Smooth muscle cell (in vitro differentiated cells): Measurements from ENCODE around the gene ASCC3. TPM values are rescaled to one million over a fixed set of nuclear protein-coding genes. Genes with fewer than 3 reads are reported as not detected.

Experiments
- DNase-seq: peaks from one replicate; lab custom pipeline; 2025; ENCODE audit not compliant: unreplicated experiment; lab: John Stamatoyannopoulos, UW
- H2AFZ ChIP-seq: fragments of 200-600 bp; sonication (generic); 2 replicates; pipeline ENCODE4 v1.6.0; 2016; ENCODE audit warnings: antibody characterized with exemption, low read depth, mild to moderate bottlenecking
- H3F3A ChIP-seq: fragments of 200-600 bp; sonication (generic); 2 replicates; pipeline ENCODE4 v1.6.0; 2017; ENCODE audit warnings: antibody characterized with exemption, low read depth
- H3K27ac ChIP-seq: fragments of 200-600 bp; sonication (generic); 2 replicates; pipeline ENCODE4 v1.5.1; 2016; ENCODE audit warnings: low read depth, mild to moderate bottlenecking
- H3K27me3 ChIP-seq: fragments of 200-600 bp; sonication (generic); 2 replicates; pipeline ENCODE4 v1.6.1; 2016; ENCODE audit warnings: low read depth, mild to moderate bottlenecking
- H3K36me3 ChIP-seq: fragments of 200-600 bp; sonication (generic); 2 replicates; pipeline ENCODE4 v1.5.1; 2016; ENCODE audit warnings: low read depth
- H3K4me1 ChIP-seq: fragments of 200-600 bp; sonication (generic); 2 replicates; pipeline ENCODE4 v1.5.1; 2016; ENCODE audit warnings: low read depth
- H3K4me2 ChIP-seq: fragments of 200-600 bp; sonication (generic); 2 replicates; pipeline ENCODE4 v1.6.0; 2016; ENCODE audit warnings: mild to moderate bottlenecking
- H3K4me3 ChIP-seq: fragments of 200-600 bp; sonication (generic); 2 replicates; pipeline ENCODE4 v1.5.1; 2016; ENCODE audit warnings: mild to moderate bottlenecking
- H3K79me2 ChIP-seq: fragments of 200-600 bp; sonication (generic); 2 replicates; pipeline ENCODE4 v1.6.0; 2016; ENCODE audit warnings: low read depth, mild to moderate bottlenecking
- H3K9ac ChIP-seq: fragments of 200-600 bp; sonication (generic); 2 replicates; pipeline ENCODE4 v1.6.0; 2016; ENCODE audit warnings: low read depth
- H3K9me3 ChIP-seq: fragments of 200-600 bp; sonication (generic); replicated peaks from 2 replicates; pipeline ENCODE4 v1.5.1; 2016; ENCODE audit warnings: low read depth
- H4K20me1 ChIP-seq: fragments of 200-600 bp; sonication (generic); 2 replicates; pipeline ENCODE4 v1.6.0; 2016; ENCODE audit warnings: low read depth
- CTCF ChIP-seq: fragments of 200-600 bp; sonication (generic); IDR thresholded peaks from 2 replicates; pipeline ENCODE4 v1.5.1; 2017; ENCODE audit warnings: borderline replicate concordance, mild to moderate bottlenecking, antibody characterized with exemption; ENCODE audit not compliant: insufficient read depth, poor library complexity, severe bottlenecking
- WGBS: methylation state at CpG from one replicate; pipeline ENCODE4 v1.1.7; 2016; ENCODE audit warnings: low lambda C conversion rate; 5-methylcytosine and 5-hydroxymethylcytosine counted together
- polyA plus RNA-seq: library from polyadenylated mRNA; unstranded; fragments of >200 nt; fragmentation: Nextera tagmentation; extraction: Ambion mirVana; gene quantifications from 2 replicates; pipeline ENCODE4 v1.2.1, GENCODE V29; 2016
- total RNA-seq: library from RNA; depleted of rRNA; stranded (reverse); fragments of >200 nt; gene quantifications from 2 replicates; pipeline ENCODE4 v1.2.3, GENCODE V29; 2014

ASCC3 gene
- total and polyA plus RNA-seq, 2 experiments from 2014 or later = 59.0 to 116 TPM

DNA sequence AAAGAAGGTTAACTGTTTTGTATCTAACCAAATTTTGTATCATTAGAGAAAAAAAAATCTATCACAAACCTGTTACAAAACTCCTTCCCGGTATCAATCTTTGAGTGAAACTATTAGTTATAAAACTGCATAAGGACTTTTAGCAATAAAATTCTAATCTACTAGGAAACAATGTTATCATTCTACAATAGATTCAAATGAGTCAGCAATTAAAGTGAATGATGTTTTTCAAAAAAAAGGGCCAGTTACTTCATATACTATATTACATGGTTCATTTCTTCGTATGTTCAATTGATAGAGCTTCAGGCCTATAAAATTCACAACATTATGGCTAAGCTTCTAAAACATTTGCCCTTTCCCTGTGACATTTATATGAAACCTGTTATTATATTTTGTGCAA lies 15.6 kb downstream of the ASCC3 start:
- no peak for TF ChIP-seq CTCF
- H3K9ac ChIP-seq = no peak overlapping the region
- H2AFZ ChIP-seq = no peak overlapping the region
- no peaks in the 10 kb centered on the region for H3K27me3 ChIP-seq
- H4K20me1 ChIP-seq = peaks cover 91% of the 10 kb centered on the region
- H3K9me3 ChIP-seq = no peaks in the 10 kb centered on the region
- 96% methylated on average over 2 of the region's 2 CpGs for WGBS
- no peak overlapping the region for H3K4me2 ChIP-seq
- H3F3A ChIP-seq = no peaks in the 10 kb centered on the region
- no peak overlapping the region for H3K27ac ChIP-seq
- H3K4me1 ChIP-seq = peaks cover 10% of the 10 kb centered on the region
- no peak for DNase-seq
- peaks cover 76% of the 10 kb centered on the region for H3K79me2 ChIP-seq
- peaks cover 41% of the 10 kb centered on the region for H3K36me3 ChIP-seq
- no peak overlapping the region for H3K4me3 ChIP-seq

GRCh38 chr6:100862063-100862462 lies 19.1 kb downstream of the ASCC3 start:
- no peak overlapping the region for H2AFZ ChIP-seq
- peaks cover 52% of the 10 kb centered on the region for H3K36me3 ChIP-seq
- WGBS = 98% methylated on average over 2 of the region's 2 CpGs
- DNase-seq = no peak
- H3K9me3 ChIP-seq = no peaks in the 10 kb centered on the region
- no peak overlapping the region for H3K27ac ChIP-seq
- no peaks in the 10 kb centered on the region for H3K4me1 ChIP-seq
- H3K4me3 ChIP-seq = no peak overlapping the region
- no peak overlapping the region for H3K9ac ChIP-seq
- H3K79me2 ChIP-seq = peaks cover 57% of the 10 kb centered on the region
- TF ChIP-seq CTCF = no peak
- no peaks in the 10 kb centered on the region for H3F3A ChIP-seq
- no peaks in the 10 kb centered on the region for H3K27me3 ChIP-seq
- H4K20me1 ChIP-seq = peaks cover 57% of the 10 kb centered on the region
- H3K4me2 ChIP-seq = no peak overlapping the region

DNA sequence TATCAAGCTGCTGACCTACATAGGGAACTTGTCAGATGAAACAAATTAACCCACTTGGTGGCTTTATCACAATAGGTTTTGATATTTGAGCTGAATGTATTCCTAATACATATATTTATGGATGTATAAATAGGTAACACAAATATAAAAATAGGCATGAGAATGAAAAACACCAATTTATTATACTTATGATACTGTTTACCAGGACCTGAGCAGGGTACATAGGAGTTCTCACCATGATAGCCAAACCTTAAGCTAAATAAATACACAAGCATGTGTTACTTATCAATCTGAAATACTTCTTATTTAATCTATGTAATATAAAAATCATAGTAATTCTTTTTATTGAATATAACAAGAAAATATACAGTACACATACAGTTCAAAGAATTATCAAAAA lies 25.0 kb downstream of the ASCC3 start:
- H3K4me2 ChIP-seq = no peak overlapping the region
- TF ChIP-seq CTCF = no peak
- H3K4me3 ChIP-seq = no peak overlapping the region
- no peak overlapping the region for H3K27ac ChIP-seq
- no peaks in the 10 kb centered on the region for H3F3A ChIP-seq
- no peaks in the 10 kb centered on the region for H3K9me3 ChIP-seq
- peaks cover 38% of the 10 kb centered on the region for H3K79me2 ChIP-seq
- peaks cover 24% of the 10 kb centered on the region for H3K36me3 ChIP-seq
- H3K9ac ChIP-seq = no peak overlapping the region
- no peaks in the 10 kb centered on the region for H3K27me3 ChIP-seq
- peaks cover 32% of the 10 kb centered on the region for H4K20me1 ChIP-seq
- H2AFZ ChIP-seq = no peak overlapping the region
- H3K4me1 ChIP-seq = no peaks in the 10 kb centered on the region
- DNase-seq = no peak

GRCh38 chr6:100851819-100852218 lies 29.3 kb downstream of the ASCC3 start:
- Histone ChIP-seq H4K20me1 (peaks cover 47% of the 10 kb centered on the region), H3K27ac (no peak overlapping the region), H3K36me3 (peaks cover 9% of the 10 kb centered on the region), H3K4me3 (no peak overlapping the region), H3K4me2 (no peak overlapping the region), H3F3A (no peaks in the 10 kb centered on the region), H3K9me3 (no peaks in the 10 kb centered on the region), H2AFZ (no peak overlapping the region), H3K27me3 (no peaks in the 10 kb centered on the region), H3K79me2 (peaks cover 57% of the 10 kb centered on the region), H3K9ac (no peak overlapping the region), H3K4me1 (no peaks in the 10 kb centered on the region)
- no peak for DNase-seq
- over 99% methylated on average over 12 of the region's 12 CpGs for whole genome bisulfite sequencing
- no peak for TF ChIP-seq CTCF
